ENCODE data around the gene APOBEC3H. TPM values are rescaled to one million over a fixed set of nuclear protein-coding genes. Genes with fewer than 3 reads are reported as not detected.

The APOBEC3H gene
- total and polyA plus RNA-seq, 2 donors (not counting 3 experiments of a cell fraction or from before 2014, with no cell fraction given) = not detected

GRCh38 chr22:39138357-39138997, 41.4 kb downstream of the APOBEC3H start:
- BruUV-seq (replicated peaks) = no TSS peak
- POLR2A ChIA-PET = no interaction called here
- dilution Hi-C loops (cut with MboI; ENCODE audit: extremely low pct_ligation_motif_present, low sequenced_read_pairs) = no loop called here

More at GRCh38 chr22:39138357-39138997, 41.4 kb downstream of the APOBEC3H start:
- Histone ChIP-seq H2AFZ (ENCODE audit: low read depth, low read length) (no peak overlapping the region), H3K4me2 (ENCODE audit: insufficient read depth, low read length) (no peak overlapping the region), H3K36me3 (ENCODE audit: control insufficient read depth in 2 of 2, extremely low read depth in 1 of 2, insufficient read depth in 2 of 2, low read length in 2 of 2) (no peaks in the 10 kb centered on the region), H3K9ac (replicated peaks; ENCODE audit: extremely low read depth, insufficient read depth, low read length) (no peak overlapping the region), H3K27me3 (ENCODE audit: control insufficient read depth in 2 of 2, insufficient read depth in 2 of 2, low read length in 2 of 2) (no peaks in the 10 kb centered on the region), H3K79me2 (ENCODE audit: control insufficient read depth, insufficient read depth, low read length) (no peaks in the 10 kb centered on the region), H3K4me1 (ENCODE audit: control insufficient read depth, extremely low read depth, insufficient read depth, low read length) (no peaks in the 10 kb centered on the region), H3K27ac (ENCODE audit: insufficient read depth, low read depth, low read length) (no peak overlapping the region), H3K9me1 (replicated peaks; ENCODE audit: control insufficient read depth, extremely low read depth, insufficient read depth, low read length) (no peaks in the 10 kb centered on the region), H3K9me3 (replicated peaks; ENCODE audit: control insufficient read depth, insufficient read depth, low read length) (no peaks in the 10 kb centered on the region), H4K20me1 (replicated peaks; ENCODE audit: control insufficient read depth, extremely low read depth, insufficient read depth, low read length) (no peaks in the 10 kb centered on the region), H3K4me3 (replicated peaks in 1 of 3; ENCODE audit: insufficient read depth in 1 of 3, low read depth in 1 of 3, low read length in 3 of 3) (no peak overlapping the region)
- no peak for TF ChIP-seq EZH2 (IDR thresholded peaks at IDR 0.05; ENCODE audit: borderline replicate concordance, low read depth, low read length, severe bottlenecking)
- TF ChIP-seq FOS (IDR thresholded peaks at IDR 0.05; ENCODE audit: borderline replicate concordance, insufficient read depth, low read length) = no peak
- TF ChIP-seq MYC (IDR thresholded peaks at IDR 0.05; ENCODE audit: low read depth, low read length) = no peak
- no peak for TF ChIP-seq MAX (IDR thresholded peaks at IDR 0.05; ENCODE audit: insufficient read depth, insufficient read length)
- TF ChIP-seq CTCF (IDR thresholded peaks at IDR 0.05; ENCODE audit: extremely low read depth in 1 of 2, insufficient read depth in 1 of 2, low read depth in 1 of 2, low read length in 2 of 2) = no peak
- no peak for TF ChIP-seq GATA2 (IDR thresholded peaks at IDR 0.05; ENCODE audit: insufficient read depth, insufficient read length, low read depth, low read length)
- TF ChIP-seq JUN (IDR thresholded peaks at IDR 0.05; ENCODE audit: borderline replicate concordance, insufficient read depth, insufficient read length, low read depth) = no peak
- no peak for TF ChIP-seq POLR2AphosphoS5 (IDR thresholded peaks at IDR 0.05; ENCODE audit: insufficient read depth, low read depth, low read length)
- TF ChIP-seq POLR2A (IDR thresholded peaks at IDR 0.05; ENCODE audit: low read depth, low read length) = no peak
- CTCF ChIA-PET = no interaction called here
- FAIRE-seq (no peak), DNase-seq (ENCODE audit: low read depth, low spot score) (no peak)
- intact Hi-C loops (cut with micrococcal nuclease) = no loop called here
